ENCODE results near the gene PSG2.
"Not testable (repeated sequence)": the region's sequence is repeated elsewhere in the genome, so short reads cannot be mapped to it uniquely, and the experiment has no call there.

- TF ChIP-seq CTCF (IDR thresholded peaks at IDR 0.05; ENCODE audit: poor library complexity); EZH2phosphoT487 (IDR thresholded peaks at IDR 0.05; ENCODE audit: low read depth, severe bottlenecking, unreplicated experiment); EZH2 (IDR thresholded peaks at IDR 0.05; ENCODE audit: borderline replicate concordance): not testable (repeated sequence)
These were observed at the start of gene PSG2 for GRCh38 chr19:43082601-43083000.

Measured in hepatocyte (in vitro differentiated cells).